Immature natural killer cell (primary cell): Measurements from ENCODE around the gene INSR. TPM values are rescaled to one million over a fixed set of nuclear protein-coding genes. Genes with fewer than 3 reads are reported as not detected.

ENCODE experiments used
- DNase-seq, 3 donors: peaks; one replicate each; pipeline ENCODE4 v3.0.0; 2022; ENCODE audit warnings: mixed read lengths in 1 of 3
- H3K27ac Mint-ChIP-seq, 6 donors: one replicate each; pipeline ENCODE4 v1.8.0; 2020; ENCODE audit warnings: mixed read lengths in 6 of 6, mild to moderate bottlenecking in 5 of 6, inconsistent platforms in 4 of 6, moderate library complexity in 3 of 6
- H3K27me3 Mint-ChIP-seq, 3 donors: one replicate each; pipeline ENCODE4 v1.8.0; 2020 to 2021; ENCODE audit warnings: low read depth in 3 of 3, mild to moderate bottlenecking in 3 of 3, mixed read lengths in 3 of 3, moderate library complexity in 3 of 3, inconsistent platforms in 1 of 3
- H3K36me3 Mint-ChIP-seq, 3 donors: one replicate each; pipeline ENCODE4 v1.8.0; 2020; ENCODE audit warnings: mixed read lengths in 3 of 3, inconsistent platforms in 2 of 3, mild to moderate bottlenecking in 2 of 3
- H3K4me1 Mint-ChIP-seq, 2 donors: one replicate each; pipeline ENCODE4 v1.8.0; 2020; ENCODE audit warnings: inconsistent platforms in 2 of 2, mild to moderate bottlenecking in 2 of 2, mixed read lengths in 2 of 2, moderate library complexity in 1 of 2
- H3K4me3 Mint-ChIP-seq, 5 donors: one replicate each; pipeline ENCODE4 v1.8.0; 2020; ENCODE audit warnings: mild to moderate bottlenecking in 5 of 5, mixed read lengths in 5 of 5, inconsistent platforms in 3 of 5, moderate library complexity in 3 of 5
- H3K9me3 Mint-ChIP-seq, 6 donors: one replicate each; pipeline ENCODE4 v1.8.0; 2020; ENCODE audit warnings: mild to moderate bottlenecking in 6 of 6, mixed read lengths in 6 of 6, inconsistent platforms in 4 of 6, moderate library complexity in 3 of 6
- polyA plus RNA-seq, 3 donors: library from polyadenylated mRNA; unstranded; fragments of 300-500 nt; fragmentation: Illumina TruSeq; gene quantifications; one replicate each; pipeline ENCODE4 v1.2.3, GENCODE V29; 2021

INSR gene
- polyA plus RNA-seq, 3 donors from 2014 or later, result 0.03 to 0.29 (median 0.04) TPM

- Mint-ChIP-seq H3K36me3 (no peaks in the 10 kb centered on the region), H3K4me1 (peaks cover 0 to 1% of the 10 kb centered on the region in 2 donors), H3K27me3 (peaks cover 4 to 6% (median 6%) of the 10 kb centered on the region in 3 donors), H3K4me3 (no peak overlapping the region), H3K9me3 (no peaks in the 10 kb centered on the region), H3K27ac (no peak overlapping the region)
- no peak for DNase-seq
These were observed 6.1 kb downstream of the INSR start for GRCh38 chr19:7288131-7288530.

- H3K4me3 Mint-ChIP-seq, result no peak overlapping the region
- no peaks in the 10 kb centered on the region for H3K36me3 Mint-ChIP-seq
- H3K4me1 Mint-ChIP-seq, result no peaks in the 10 kb centered on the region
- H3K27me3 Mint-ChIP-seq, result peaks cover 2 to 3% (median 3%) of the 10 kb centered on the region in 3 donors
- H3K9me3 Mint-ChIP-seq, result no peaks in the 10 kb centered on the region
- no peak overlapping the region for H3K27ac Mint-ChIP-seq
- DNase-seq, result no peak
These were observed 6.5 kb downstream of the INSR start for GRCh38 chr19:7287722-7288121.

DNA sequence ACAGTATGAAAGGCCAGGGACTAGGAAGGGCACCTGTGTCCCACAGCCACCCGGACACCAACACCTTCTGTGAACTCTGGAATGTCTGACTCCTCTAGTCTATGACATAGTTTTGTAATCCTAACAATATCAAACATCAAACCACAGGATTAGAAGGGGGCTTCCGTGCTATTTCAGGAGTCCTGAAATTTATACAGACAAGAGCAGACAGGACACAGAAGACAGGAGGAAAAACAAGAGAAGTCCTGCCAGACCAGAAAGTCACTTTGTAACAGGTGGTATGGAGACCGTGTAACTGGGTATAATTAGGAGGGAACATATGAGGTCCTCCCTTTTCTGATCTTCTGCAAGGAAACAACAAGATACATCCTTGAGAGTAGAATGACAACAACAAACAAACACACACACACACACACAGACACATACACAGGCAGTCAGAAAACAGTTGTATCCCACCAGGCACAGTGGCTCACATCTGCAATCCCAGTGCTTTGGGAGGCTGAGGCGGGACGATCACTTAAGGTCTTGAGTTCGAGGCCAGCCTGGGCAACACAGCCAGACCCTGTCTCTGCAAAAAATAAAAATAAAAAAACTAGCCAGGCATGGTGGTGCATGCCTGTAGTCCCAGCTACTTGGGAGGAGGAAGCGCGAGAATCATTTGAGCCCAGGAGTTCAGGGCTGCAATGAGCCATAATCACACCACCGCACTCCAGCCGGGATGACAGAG, 13.1 kb downstream of the INSR start:
- no peak overlapping the region for H3K27ac Mint-ChIP-seq
- H3K36me3 Mint-ChIP-seq, result peaks cover 0 to 3% (median 0%) of the 10 kb centered on the region in 3 donors
- H3K4me1 Mint-ChIP-seq, result no peaks in the 10 kb centered on the region
- no peak overlapping the region for H3K4me3 Mint-ChIP-seq
- H3K27me3 Mint-ChIP-seq, result peaks cover 0 to 4% (median 1%) of the 10 kb centered on the region in 3 donors
- no peak for DNase-seq
- no peaks in the 10 kb centered on the region for H3K9me3 Mint-ChIP-seq

- Mint-ChIP-seq H3K9me3 (no peaks in the 10 kb centered on the region), H3K27ac (no peak overlapping the region), H3K27me3 (peaks cover 0 to 5% (median 2%) of the 10 kb centered on the region in 3 donors), H3K4me3 (no peak overlapping the region), H3K36me3 (no peaks in the 10 kb centered on the region), H3K4me1 (peaks cover 0 to 5% of the 10 kb centered on the region in 2 donors)
- DNase-seq, result no peak
These were observed 21.2 kb downstream of the INSR start for GRCh38 chr19:7272856-7273578.

DNA sequence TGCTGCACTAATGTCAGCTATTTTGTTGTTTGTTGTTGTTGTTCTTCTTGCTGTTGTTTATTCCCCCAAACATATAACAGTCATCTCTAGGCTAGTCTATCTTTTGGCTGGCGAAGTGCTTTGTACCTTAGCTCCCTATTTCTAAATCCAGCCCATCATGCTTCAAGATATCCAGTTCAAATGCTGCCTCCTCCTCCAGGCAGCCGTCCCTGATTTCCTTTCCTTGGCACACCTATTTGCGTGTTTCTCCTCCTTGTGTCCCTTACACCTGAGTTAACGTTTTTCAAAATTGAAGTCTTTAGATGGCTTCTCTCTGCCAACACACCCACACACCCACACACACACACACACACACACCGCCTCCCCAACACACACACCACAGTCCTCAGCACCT, 25.5 kb downstream of the INSR start:
- H3K36me3 Mint-ChIP-seq, result no peaks in the 10 kb centered on the region
- no peak overlapping the region for H3K27ac Mint-ChIP-seq
- no peak overlapping the region for H3K4me3 Mint-ChIP-seq

DNA sequence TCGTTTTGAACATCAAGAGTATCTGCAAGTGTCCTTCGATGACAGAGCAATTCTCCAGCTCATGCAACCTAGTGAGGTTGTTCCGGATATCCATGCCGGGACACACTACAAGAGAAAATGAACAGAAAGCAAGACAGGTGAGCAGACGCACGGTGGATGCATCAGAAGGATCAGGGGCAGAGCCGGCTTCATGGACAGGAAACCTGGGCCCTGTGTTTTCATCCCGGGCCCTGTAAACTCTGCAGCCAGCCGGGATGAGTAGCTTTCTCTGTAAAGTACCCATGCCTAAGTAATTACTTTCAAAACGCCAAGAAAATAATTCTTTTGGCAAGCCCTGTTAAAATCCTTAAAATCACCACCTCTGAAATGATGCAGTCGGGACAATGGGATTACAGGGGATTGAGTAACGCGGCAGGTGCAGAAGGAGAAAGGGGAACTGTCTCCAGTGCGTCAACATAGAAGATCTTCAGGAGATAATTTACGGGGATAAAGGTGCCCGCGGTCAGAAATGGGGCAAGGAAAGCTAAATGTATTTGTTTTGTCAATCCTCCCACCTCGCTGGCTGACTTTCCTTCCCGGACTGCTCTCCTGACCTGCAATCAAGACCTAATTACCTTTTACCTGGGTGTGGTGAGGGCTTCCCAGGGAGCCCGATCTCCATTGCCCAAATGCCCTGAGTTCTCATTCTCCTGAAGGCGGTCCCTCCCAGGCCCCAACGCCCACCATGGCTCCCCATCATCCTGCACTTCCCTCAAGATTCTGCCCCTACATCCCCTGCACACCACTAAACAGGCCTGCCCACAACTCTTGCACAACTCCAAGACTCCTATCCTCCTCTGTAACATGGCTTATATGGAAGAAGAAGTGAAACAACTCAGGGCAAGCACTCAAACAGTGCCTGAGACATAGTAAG, 26.2 kb downstream of the INSR start:
- Mint-ChIP-seq H3K4me3 (no peak overlapping the region), H3K36me3 (no peaks in the 10 kb centered on the region), H3K27ac (no peak overlapping the region), H3K9me3 (no peaks in the 10 kb centered on the region), H3K27me3 (peaks cover 0 to 7% (median 2%) of the 10 kb centered on the region in 3 donors), H3K4me1 (peaks cover 0 to 3% of the 10 kb centered on the region in 2 donors)
- DNase-seq, result no peak

More for the DNA sequence above, 25.5 kb downstream of the INSR start:
- peaks cover 0 to 7% (median 2%) of the 10 kb centered on the region in 3 donors for H3K27me3 Mint-ChIP-seq
- no peak for DNase-seq
- H3K9me3 Mint-ChIP-seq, result no peaks in the 10 kb centered on the region
- peaks cover 0 to 5% of the 10 kb centered on the region in 2 donors for H3K4me1 Mint-ChIP-seq

GRCh38 chr19:7266832-7267231, 27.4 kb downstream of the INSR start:
- H3K27ac Mint-ChIP-seq, result no peak overlapping the region
- H3K4me1 Mint-ChIP-seq, result no peaks in the 10 kb centered on the region
- H3K36me3 Mint-ChIP-seq, result no peaks in the 10 kb centered on the region
- peaks cover 0 to 7% (median 2%) of the 10 kb centered on the region in 3 donors for H3K27me3 Mint-ChIP-seq
- no peak overlapping the region for H3K4me3 Mint-ChIP-seq
- H3K9me3 Mint-ChIP-seq, result no peaks in the 10 kb centered on the region
- DNase-seq, result no peak

- Mint-ChIP-seq H3K36me3 (no peaks in the 10 kb centered on the region), H3K27me3 (peaks cover 0 to 7% (median 1%) of the 10 kb centered on the region in 3 donors), H3K27ac (no peak overlapping the region), H3K4me3 (no peak overlapping the region), H3K4me1 (no peaks in the 10 kb centered on the region), H3K9me3 (no peaks in the 10 kb centered on the region)
- no peak for DNase-seq
These were observed 28.3 kb downstream of the INSR start for GRCh38 chr19:7265963-7266362.

GRCh38 chr19:7264858-7265257, 29.4 kb downstream of the INSR start:
- H3K4me1 Mint-ChIP-seq, result no peaks in the 10 kb centered on the region
- no peak overlapping the region for H3K27ac Mint-ChIP-seq
- no peaks in the 10 kb centered on the region for H3K36me3 Mint-ChIP-seq
- no peak overlapping the region for H3K4me3 Mint-ChIP-seq
- no peak for DNase-seq
- peaks cover 0 to 7% (median 2%) of the 10 kb centered on the region in 3 donors for H3K27me3 Mint-ChIP-seq
- H3K9me3 Mint-ChIP-seq, result no peaks in the 10 kb centered on the region

DNA sequence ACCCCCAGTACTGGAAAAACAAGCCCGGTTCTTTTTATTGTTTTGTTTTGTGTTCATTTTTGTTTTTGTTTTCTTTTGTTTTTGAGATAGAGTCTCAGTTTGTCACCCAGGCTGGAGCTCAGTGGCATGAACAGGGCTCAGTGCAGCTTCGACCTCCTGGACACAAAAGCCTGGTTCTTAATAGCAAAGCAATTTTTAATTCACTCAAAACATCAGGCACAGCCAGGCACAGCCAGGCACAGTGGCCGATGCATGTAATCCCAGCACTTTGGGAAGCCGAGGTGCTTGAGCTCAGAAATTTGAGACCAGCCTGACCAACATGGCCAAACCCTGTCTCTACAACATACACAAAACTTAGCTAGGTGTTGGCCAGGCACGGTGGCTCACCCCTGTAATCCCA, 30.7 kb downstream of the INSR start:
- H3K4me3 Mint-ChIP-seq, result no peak overlapping the region
- H3K27me3 Mint-ChIP-seq, result peaks cover 2 to 5% (median 2%) of the 10 kb centered on the region in 3 donors
- DNase-seq, result no peak
- H3K9me3 Mint-ChIP-seq, result peaks cover 0 to 1% (median 0%) of the 10 kb centered on the region in 6 donors
- H3K27ac Mint-ChIP-seq, result no peak overlapping the region
- H3K36me3 Mint-ChIP-seq, result no peaks in the 10 kb centered on the region
- no peaks in the 10 kb centered on the region for H3K4me1 Mint-ChIP-seq

DNA sequence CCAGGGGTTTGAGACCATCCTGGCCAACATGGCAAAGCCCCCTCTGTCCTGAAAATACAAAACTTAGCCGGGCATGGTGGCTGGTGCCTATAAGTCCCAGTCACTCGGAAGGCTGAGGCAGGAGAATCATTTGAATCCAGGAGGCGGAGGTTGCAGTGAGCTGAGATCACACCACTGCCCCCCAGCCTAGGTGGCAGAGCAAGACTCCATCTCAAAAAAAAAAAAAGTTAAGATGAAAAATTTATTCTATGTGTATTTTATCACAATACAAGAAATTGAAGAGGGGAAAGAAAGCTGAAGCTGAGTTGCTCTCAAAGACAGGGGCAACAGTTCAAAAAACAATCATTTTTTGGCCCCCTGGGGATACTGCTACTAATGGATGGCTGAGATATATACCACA, 31.1 kb downstream of the INSR start:
- Mint-ChIP-seq H3K36me3 (no peaks in the 10 kb centered on the region), H3K9me3 (peaks cover 0 to 1% (median 0%) of the 10 kb centered on the region in 6 donors), H3K27me3 (peaks cover 2% of the 10 kb centered on the region in 3 donors), H3K4me3 (no peak overlapping the region), H3K4me1 (no peaks in the 10 kb centered on the region), H3K27ac (no peak overlapping the region)
- no peak for DNase-seq

GRCh38 chr19:7262470-7262869, 31.7 kb downstream of the INSR start:
- Mint-ChIP-seq H3K36me3 (no peaks in the 10 kb centered on the region), H3K4me1 (no peaks in the 10 kb centered on the region), H3K27me3 (peaks cover 0 to 2% (median 2%) of the 10 kb centered on the region in 3 donors), H3K4me3 (no peak overlapping the region), H3K9me3 (peaks cover 0 to 1% (median 0%) of the 10 kb centered on the region in 6 donors), H3K27ac (no peak overlapping the region)
- no peak for DNase-seq

- no peak for DNase-seq
- no peak overlapping the region for H3K4me3 Mint-ChIP-seq
- no peaks in the 10 kb centered on the region for H3K36me3 Mint-ChIP-seq
- peaks cover 2 to 5% (median 2%) of the 10 kb centered on the region in 3 donors for H3K27me3 Mint-ChIP-seq
- H3K9me3 Mint-ChIP-seq, result peaks cover 0 to 1% (median 0%) of the 10 kb centered on the region in 6 donors
- H3K4me1 Mint-ChIP-seq, result no peaks in the 10 kb centered on the region
- H3K27ac Mint-ChIP-seq, result no peak overlapping the region
These were observed 34.1 kb downstream of the INSR start for GRCh38 chr19:7260161-7260560.
